ENCODE results near the gene CSF2. TPM values are rescaled to one million over a fixed set of nuclear protein-coding genes. Genes with fewer than 3 reads are reported as not detected.
"Not testable (repeated sequence)": the region's sequence is repeated elsewhere in the genome, so short reads cannot be mapped to it uniquely, and the experiment has no call there.

The CSF2 gene
- total RNA-seq, 2 experiments from 2014 or later: 0.30 TPM; not detected in 1

GRCh38 chr5:132105688-132106087, 32.1 kb downstream of the CSF2 start:
- no peak overlapping the region for H3K27ac Mint-ChIP-seq
- H3K4me1 Mint-ChIP-seq (ENCODE audit: low read depth): peaks cover 43% of the 10 kb centered on the region
- H3K36me3 Mint-ChIP-seq (ENCODE audit: low read depth): no peaks in the 10 kb centered on the region
- no peaks in the 10 kb centered on the region for H3K27me3 Mint-ChIP-seq (ENCODE audit: low read depth)
- no peak overlapping the region for H3K4me3 Mint-ChIP-seq
- peaks cover 2% of the 10 kb centered on the region for H3K9me3 Mint-ChIP-seq
- DNase-seq: no peak
- intact Hi-C loops (cut with micrococcal nuclease): loop anchor here (10.0 kb wide), 1 partner anchor 1031 kb away; no protein-coding TSS in a partner anchor
- CTCF ChIA-PET: interaction anchor here (0.6 to 1.9 kb wide), 4 partner anchors 13 to 517 kb away, joined by 3 to 9 read pairs (median 3); no protein-coding TSS in a partner anchor

GRCh38 chr5:132108495-132108894, 34.9 kb downstream of the CSF2 start:
- H3K4me1 Mint-ChIP-seq (ENCODE audit: low read depth): peaks cover 28% of the 10 kb centered on the region
- H3K36me3 Mint-ChIP-seq (ENCODE audit: low read depth); H3K27ac Mint-ChIP-seq; H3K9me3 Mint-ChIP-seq; CTCF ChIA-PET; H3K27me3 Mint-ChIP-seq (ENCODE audit: low read depth); H3K4me3 Mint-ChIP-seq; DNase-seq: not testable (repeated sequence)
- intact Hi-C loops (cut with micrococcal nuclease): loop anchor here (10.0 kb wide), 1 partner anchor 1034 kb away; no protein-coding TSS in a partner anchor

GRCh38 chr5:132108957-132109356, 35.4 kb downstream of the CSF2 start:
- DNase-seq; H3K27ac Mint-ChIP-seq; H3K36me3 Mint-ChIP-seq (ENCODE audit: low read depth); H3K4me3 Mint-ChIP-seq; H3K9me3 Mint-ChIP-seq; H3K27me3 Mint-ChIP-seq (ENCODE audit: low read depth): not testable (repeated sequence)
- CTCF ChIA-PET: interaction anchor here (2.0 kb wide), 1 partner anchor 71 kb away, joined by 6 read pairs; no protein-coding TSS in a partner anchor
- peaks cover 23% of the 10 kb centered on the region for H3K4me1 Mint-ChIP-seq (ENCODE audit: low read depth)
- intact Hi-C loops (cut with micrococcal nuclease): loop anchor here (10.0 kb wide), 1 partner anchor 1034 kb away; no protein-coding TSS in a partner anchor

GRCh38 chr5:132109494-132110053, 36.0 kb downstream of the CSF2 start:
- intact Hi-C loops (cut with micrococcal nuclease): loop anchor here (10.0 kb wide), 1 partner anchor 1035 kb away; no protein-coding TSS in a partner anchor
- Mint-ChIP-seq H3K36me3 (ENCODE audit: low read depth) (no peaks in the 10 kb centered on the region), H3K4me1 (ENCODE audit: low read depth) (peaks cover 20% of the 10 kb centered on the region), H3K4me3 (no peak overlapping the region), H3K9me3 (peaks cover 2% of the 10 kb centered on the region), H3K27me3 (ENCODE audit: low read depth) (no peaks in the 10 kb centered on the region), H3K27ac (no peak overlapping the region)
- no peak for DNase-seq
- CTCF ChIA-PET: interaction anchor here (2.0 kb wide), 1 partner anchor 70 kb away, joined by 6 read pairs; no protein-coding TSS in a partner anchor

DNA sequence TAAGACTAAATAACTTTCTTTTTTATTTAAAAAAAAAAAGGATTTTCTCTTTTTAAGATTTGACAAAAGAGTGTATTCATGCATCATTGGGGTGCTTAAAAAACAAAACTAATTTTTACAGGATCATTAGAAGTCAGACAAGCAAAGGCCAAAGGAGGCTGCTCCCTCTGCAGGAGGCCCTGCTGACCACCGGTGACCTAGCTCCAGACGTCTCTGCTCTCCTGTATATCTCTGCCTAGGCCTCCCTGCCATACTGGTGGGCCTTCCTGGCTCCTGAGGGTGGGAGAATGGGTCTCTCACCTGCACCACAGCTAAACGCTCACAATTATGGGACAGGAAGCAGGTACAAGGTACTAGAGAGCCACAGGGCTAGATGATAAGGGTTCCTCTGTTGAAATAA, 36.6 kb downstream of the CSF2 start:
- CTCF ChIA-PET: interaction anchor here (2.0 kb wide), 1 partner anchor 70 kb away, joined by 6 read pairs; no protein-coding TSS in a partner anchor
- no peak for DNase-seq
- intact Hi-C loops (cut with micrococcal nuclease): no loop called here
- Mint-ChIP-seq H3K27ac (no peak overlapping the region), H3K4me1 (ENCODE audit: low read depth) (peaks cover 21% of the 10 kb centered on the region), H3K4me3 (no peak overlapping the region), H3K9me3 (peaks cover 2% of the 10 kb centered on the region), H3K27me3 (ENCODE audit: low read depth) (no peaks in the 10 kb centered on the region), H3K36me3 (ENCODE audit: low read depth) (no peaks in the 10 kb centered on the region)

- no peaks in the 10 kb centered on the region for H3K36me3 Mint-ChIP-seq (ENCODE audit: low read depth)
- H3K27ac Mint-ChIP-seq: no peak overlapping the region
- no peak overlapping the region for H3K4me3 Mint-ChIP-seq
- H3K9me3 Mint-ChIP-seq: peaks cover 2% of the 10 kb centered on the region
- H3K27me3 Mint-ChIP-seq (ENCODE audit: low read depth): no peaks in the 10 kb centered on the region
- DNase-seq: no peak
- H3K4me1 Mint-ChIP-seq (ENCODE audit: low read depth): peaks cover 21% of the 10 kb centered on the region
- intact Hi-C loops (cut with micrococcal nuclease): no loop called here
- CTCF ChIA-PET: interaction anchor here (2.0 kb wide), 1 partner anchor 69 kb away, joined by 6 read pairs; no protein-coding TSS in a partner anchor
Measured at GRCh38 chr5:132110930-132111329, 37.3 kb downstream of the CSF2 start.

DNA sequence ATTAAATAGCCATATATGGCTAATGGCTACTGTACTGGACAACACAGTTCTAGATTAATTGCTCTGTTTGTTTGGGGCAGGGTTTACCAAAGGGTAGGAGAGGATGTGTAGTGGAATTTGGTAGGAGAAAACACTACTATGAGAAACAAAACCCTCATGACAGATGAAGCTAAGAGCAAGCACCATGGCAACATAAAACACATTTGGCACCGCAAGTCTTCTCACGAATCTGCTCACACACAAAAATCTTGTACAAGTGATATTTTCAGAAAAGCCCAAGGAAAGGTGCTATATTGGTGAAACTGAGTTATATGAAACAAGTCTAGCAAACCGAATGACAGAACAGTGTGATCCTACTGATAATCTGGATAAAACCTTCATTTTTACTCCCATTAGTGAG, 38.5 kb downstream of the CSF2 start:
- intact Hi-C loops (cut with micrococcal nuclease): no loop called here
- Mint-ChIP-seq H3K4me1 (ENCODE audit: low read depth) (peaks cover 21% of the 10 kb centered on the region), H3K4me3 (no peak overlapping the region), H3K36me3 (ENCODE audit: low read depth) (no peaks in the 10 kb centered on the region), H3K9me3 (peaks cover 2% of the 10 kb centered on the region), H3K27ac (no peak overlapping the region), H3K27me3 (ENCODE audit: low read depth) (no peaks in the 10 kb centered on the region)
- CTCF ChIA-PET: interaction anchor here (1.5 kb wide), 1 partner anchor 78 kb away, joined by 3 read pairs; no protein-coding TSS in a partner anchor
- no peak for DNase-seq

DNA sequence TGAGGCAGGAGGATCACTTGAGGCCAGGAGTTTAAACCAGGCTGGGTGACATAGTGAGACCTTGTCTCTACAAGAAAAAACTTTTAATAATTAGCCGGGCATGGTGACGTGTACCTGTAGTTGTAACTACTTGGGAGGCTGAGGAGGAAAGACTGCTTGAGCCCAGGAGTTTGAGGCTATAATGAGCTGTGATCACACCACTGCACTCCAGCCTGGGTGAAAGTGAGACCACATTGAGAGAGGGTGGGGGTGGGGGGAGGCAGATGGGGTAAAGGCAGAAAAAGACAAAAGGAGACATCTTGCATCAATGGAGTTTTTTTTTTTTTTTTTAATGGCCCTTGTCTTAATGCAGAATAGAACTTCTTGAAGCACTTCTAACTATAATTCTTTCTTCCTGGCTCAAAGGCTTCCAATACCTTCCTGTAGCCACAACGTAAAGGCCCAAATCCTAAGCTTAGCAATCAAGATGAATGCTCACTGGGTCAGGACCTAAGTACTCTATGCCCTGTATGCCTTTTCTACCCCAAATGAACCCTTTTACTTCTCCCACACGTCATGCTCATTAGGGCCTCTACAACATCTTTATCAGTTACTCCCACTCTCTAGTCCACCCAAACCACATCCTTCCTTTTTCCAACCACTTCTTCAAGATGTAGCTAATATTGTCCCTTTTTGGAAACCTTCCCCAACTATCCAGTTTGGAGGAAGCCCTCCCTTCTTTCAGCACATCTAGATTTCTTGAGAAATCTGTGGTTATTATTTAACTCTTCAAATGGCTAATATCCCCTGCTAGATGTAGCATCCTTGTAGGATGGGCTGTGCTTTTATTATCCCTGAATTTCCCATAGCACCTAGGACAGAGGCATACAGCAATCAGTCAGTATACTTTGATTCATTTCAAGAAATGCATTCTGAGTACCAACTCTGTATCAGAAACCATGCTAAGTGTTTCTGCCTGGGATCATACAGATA, 40.8 kb downstream of the CSF2 start:
- intact Hi-C loops (cut with micrococcal nuclease): no loop called here
- H3K27ac Mint-ChIP-seq: no peak overlapping the region
- CTCF ChIA-PET: no interaction called here
- no peaks in the 10 kb centered on the region for H3K9me3 Mint-ChIP-seq
- DNase-seq: no peak
- no peak overlapping the region for H3K4me3 Mint-ChIP-seq
- H3K27me3 Mint-ChIP-seq (ENCODE audit: low read depth): no peaks in the 10 kb centered on the region
- H3K36me3 Mint-ChIP-seq (ENCODE audit: low read depth): no peaks in the 10 kb centered on the region
- H3K4me1 Mint-ChIP-seq (ENCODE audit: low read depth): peaks cover 21% of the 10 kb centered on the region

GRCh38 chr5:132115375-132115774, 41.8 kb downstream of the CSF2 start:
- intact Hi-C loops (cut with micrococcal nuclease): no loop called here
- CTCF ChIA-PET: no interaction called here
- Mint-ChIP-seq H3K4me1 (ENCODE audit: low read depth) (peaks cover 19% of the 10 kb centered on the region), H3K36me3 (ENCODE audit: low read depth) (no peaks in the 10 kb centered on the region), H3K27ac (no peak overlapping the region), H3K9me3 (no peaks in the 10 kb centered on the region), H3K4me3 (no peak overlapping the region), H3K27me3 (ENCODE audit: low read depth) (no peaks in the 10 kb centered on the region)
- no peak for DNase-seq

DNA sequence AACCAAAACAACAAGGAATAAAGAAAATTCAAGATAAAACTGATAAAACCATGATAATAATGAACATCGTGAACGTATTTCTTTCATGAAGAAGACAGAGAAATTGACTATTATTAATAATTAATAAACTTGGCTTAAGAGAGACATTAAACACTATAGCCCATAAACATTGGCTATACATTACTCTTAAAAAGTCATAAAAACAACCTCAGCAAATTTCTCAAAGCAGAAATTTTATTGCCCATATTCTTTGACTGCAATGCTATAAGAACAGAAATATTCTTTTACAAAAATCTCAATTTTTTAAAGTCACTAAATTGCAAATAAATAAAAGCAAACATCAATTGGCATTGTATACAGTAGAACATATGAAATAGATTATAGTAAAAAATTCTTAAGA, 42.5 kb downstream of the CSF2 start:
- Mint-ChIP-seq H3K27me3 (ENCODE audit: low read depth) (no peaks in the 10 kb centered on the region), H3K27ac (no peak overlapping the region), H3K4me3 (no peak overlapping the region), H3K4me1 (ENCODE audit: low read depth) (peaks cover 13% of the 10 kb centered on the region), H3K36me3 (ENCODE audit: low read depth) (no peaks in the 10 kb centered on the region), H3K9me3 (no peaks in the 10 kb centered on the region)
- no peak for DNase-seq
- intact Hi-C loops (cut with micrococcal nuclease): no loop called here
- CTCF ChIA-PET: no interaction called here

DNA sequence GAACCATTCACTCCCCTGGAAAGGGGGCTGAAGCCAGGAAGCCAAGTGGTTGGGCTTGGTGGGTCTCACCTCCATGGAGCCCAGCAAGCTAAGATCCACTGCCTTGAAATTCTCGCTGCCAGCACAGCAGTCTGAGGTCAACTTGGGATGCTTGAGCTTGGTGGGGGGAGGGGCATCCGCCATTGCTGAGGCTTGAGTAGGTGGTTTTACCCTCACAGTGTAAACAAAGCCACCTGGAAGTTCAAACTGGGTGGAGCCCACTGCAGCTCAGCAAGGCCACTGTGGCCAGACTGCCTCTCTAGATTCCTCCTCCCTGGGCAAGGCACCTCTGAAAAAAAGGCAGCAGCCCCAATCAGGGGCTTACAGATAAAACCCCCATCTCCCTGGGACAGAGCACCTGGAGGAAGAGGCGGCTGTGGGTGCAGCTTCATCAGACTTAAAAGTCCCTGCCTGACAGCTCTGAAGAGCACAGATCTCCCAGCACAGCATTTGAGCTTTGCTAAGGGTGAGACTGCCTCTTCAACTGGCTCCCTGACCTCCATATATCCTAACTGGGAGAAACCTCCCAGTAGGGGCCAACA, 43.4 kb downstream of the CSF2 start:
- H3K9me3 Mint-ChIP-seq; intact Hi-C loops (cut with micrococcal nuclease); H3K27ac Mint-ChIP-seq; H3K36me3 Mint-ChIP-seq (ENCODE audit: low read depth); H3K4me3 Mint-ChIP-seq; H3K27me3 Mint-ChIP-seq (ENCODE audit: low read depth); CTCF ChIA-PET; DNase-seq; H3K4me1 Mint-ChIP-seq (ENCODE audit: low read depth): not testable (repeated sequence)

- DNase-seq; H3K27me3 Mint-ChIP-seq (ENCODE audit: low read depth); H3K27ac Mint-ChIP-seq; H3K9me3 Mint-ChIP-seq; H3K4me3 Mint-ChIP-seq; CTCF ChIA-PET; H3K4me1 Mint-ChIP-seq (ENCODE audit: low read depth); intact Hi-C loops (cut with micrococcal nuclease); H3K36me3 Mint-ChIP-seq (ENCODE audit: low read depth): not testable (repeated sequence)
Measured at GRCh38 chr5:132120717-132121116, 47.1 kb downstream of the CSF2 start.
